Activated CD8-positive, alpha-beta memory T cell treated with anti-CD3 and anti-CD28 coated beads for 4 hours (primary cell): Measurements from ENCODE around the gene DPH7.
A peak's percentile ranks its signal among the peaks of the same experiment; 100 is the strongest.
"Not testable (repeated sequence)": the region's sequence is repeated elsewhere in the genome, so short reads cannot be mapped to it uniquely, and the experiment has no call there.

Experiments
- DNase-seq, 2 donors: peaks; one replicate each; pipeline ENCODE4 v3.0.0-alpha.2; 2020; ENCODE audit warnings: low read depth in 2 of 2

Gene DPH7

DNA sequence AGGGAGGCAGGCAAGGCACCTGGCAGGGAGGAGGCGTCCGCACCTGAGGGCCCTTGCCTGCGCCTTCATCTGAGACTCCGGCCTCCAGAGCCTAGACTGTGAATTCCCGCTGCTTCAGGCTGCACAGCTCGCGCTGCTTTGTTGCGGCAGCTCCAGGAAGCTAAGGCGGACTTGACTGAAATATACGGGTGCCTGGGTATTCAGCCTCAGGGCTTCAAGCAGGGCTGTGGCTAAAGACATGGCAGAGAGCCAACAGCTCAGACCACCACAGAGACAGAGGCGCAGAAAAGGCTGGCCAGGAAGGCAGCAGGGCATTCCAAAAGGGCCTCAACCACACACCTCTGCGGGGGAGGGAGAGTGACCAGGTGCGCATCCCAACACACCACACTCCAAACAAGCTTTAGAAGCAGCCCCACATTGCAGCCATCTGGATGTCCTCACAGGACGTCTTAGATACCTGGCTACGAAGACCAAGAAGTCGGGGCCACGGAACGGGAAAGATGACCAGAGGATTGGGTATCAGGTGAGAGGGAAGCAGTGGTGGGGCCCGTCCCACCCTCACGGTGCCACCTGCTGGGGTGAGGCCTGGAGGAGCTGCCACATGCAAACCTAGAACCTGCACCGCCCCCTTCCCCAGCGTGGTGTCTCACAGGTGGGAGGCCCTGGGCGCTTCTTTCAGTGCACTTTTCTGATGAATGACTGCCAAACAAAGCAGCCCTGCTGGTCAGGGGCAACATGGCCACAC is 1.7 kb upstream of the DPH7 start:
- DNase-seq = no peak

DNA sequence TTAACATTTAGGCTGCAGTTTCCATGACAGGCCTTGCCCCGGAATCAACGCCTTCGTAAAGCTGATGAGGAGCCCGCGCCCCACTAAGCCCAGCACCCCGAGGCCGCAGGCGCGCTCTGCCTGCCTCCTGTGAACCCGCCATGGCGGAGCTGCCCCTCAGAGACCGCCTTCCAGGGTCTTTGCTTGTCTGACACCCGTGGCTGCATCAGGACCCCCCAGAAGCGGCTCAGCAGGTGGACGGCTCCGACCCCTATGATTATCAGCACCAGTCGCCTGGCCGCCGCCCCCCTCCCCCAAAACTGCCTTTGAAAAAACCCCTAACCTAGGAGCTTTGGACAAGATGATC is 507 bp upstream of the DPH7 start:
- no peak for DNase-seq

DNA sequence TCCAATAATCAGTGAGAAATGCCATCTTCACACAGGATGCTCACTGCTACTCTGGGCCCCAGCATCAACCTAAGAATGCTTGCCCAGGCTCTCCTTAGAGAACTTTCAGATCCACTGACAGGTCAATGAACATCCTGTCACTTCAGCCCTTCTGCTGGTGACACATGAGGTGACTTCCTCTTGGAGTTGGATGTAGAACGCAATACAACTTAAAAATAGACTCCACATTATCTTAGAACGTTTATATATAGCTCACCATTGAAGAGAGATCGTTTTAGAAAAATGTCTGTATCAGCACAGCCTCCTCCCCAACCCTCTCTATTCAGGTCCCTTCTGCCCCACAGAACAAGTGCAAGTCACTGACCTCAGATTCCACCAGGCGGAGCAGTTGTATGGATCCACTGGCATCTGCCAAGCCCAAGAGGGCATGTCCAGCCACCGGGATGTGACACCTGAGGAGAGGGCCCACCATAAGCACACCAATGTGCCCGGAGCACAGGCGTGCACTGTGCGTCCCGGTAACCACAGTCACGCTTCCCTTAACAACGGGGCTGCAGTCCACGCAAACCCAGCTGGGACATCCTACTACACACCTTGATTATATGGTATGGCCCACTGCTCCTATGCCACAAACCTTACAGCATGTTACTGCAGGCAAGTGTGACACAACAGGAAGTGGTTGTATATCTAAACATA is 2.9 kb downstream of the DPH7 start:
- no peak for DNase-seq

DNA sequence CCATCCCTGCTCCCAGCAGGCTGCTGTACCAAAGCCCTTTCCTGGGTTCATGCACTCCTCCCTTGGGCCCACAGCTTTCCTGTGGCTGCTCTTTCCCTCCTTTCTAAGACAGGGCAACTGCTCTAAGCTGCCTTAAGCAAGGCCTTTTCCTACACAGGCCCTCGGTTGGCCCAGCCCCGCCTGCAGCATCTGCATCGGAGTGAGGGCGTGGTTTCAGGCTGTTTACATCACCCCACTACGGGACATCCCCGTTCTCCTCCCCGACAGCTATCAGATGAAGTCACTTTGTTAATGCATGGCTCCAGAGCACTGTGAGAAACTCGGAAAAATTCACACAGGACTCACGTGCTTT is 3.4 kb downstream of the DPH7 start:
- DNase-seq = no peak

DNA sequence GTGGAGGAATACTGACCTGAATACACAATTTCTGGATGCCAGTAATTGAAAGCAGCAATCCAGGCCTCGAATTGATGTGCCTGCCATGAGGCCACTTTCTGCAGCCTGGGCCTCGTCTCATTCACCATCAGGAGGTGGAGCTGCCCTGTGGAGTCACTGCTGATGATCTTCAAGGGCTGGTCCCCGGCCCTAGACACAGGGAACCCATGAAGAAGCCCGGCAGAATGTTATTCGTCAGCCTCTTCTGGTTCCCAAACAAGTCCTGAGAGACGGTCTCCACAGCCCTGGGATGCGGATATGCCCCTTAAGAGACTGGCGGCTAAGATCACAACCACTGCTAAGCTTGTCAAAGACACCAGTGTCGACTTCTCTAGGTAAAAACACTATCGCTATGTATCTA is 4.5 kb downstream of the DPH7 start:
- no peak for DNase-seq

DNA sequence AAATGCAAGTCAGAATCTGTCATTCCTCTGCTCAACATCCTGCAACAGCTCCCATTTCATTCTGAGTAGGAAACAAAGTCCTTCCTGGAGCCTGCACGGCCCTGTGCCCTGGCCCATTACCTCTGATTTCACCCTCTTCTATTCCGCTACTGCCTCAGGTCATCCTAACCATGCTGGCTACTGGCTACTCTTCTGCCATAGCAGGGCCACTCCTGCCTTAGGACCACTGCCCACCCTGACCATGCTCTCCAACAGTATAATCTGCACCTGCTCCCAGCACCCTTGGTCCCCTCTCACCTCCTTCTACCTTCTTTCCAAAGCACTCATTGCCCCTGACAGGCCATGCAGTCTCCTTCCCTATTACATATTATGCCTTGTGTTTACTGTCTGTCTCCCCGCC is 8.2 kb downstream of the DPH7 start:
- no peak for DNase-seq

DNA sequence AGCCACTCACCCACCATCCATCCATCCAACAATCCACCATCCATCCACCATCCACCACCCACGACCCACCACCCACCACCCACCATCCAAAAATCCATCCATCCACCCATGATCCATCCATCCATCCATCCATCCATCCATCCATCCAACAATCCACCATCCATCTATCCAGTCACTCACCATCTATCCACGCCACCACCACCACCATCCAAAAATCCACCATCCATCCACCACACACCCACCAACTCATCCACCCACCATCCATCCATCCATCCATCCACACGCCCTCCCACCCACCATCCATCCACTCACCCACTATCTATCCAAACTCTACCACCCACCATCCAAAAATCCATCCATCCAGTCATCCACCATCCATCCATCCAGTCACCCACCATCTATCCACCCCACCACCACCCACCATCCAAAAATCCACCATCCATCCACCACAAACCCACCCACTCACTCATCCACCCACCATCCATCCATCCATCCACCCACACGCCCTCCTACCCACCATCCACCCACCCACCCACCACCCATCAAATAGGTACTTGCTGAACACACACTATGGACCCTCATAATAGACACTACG is 9.0 kb downstream of the DPH7 start:
- DNase-seq = no peak

DNA sequence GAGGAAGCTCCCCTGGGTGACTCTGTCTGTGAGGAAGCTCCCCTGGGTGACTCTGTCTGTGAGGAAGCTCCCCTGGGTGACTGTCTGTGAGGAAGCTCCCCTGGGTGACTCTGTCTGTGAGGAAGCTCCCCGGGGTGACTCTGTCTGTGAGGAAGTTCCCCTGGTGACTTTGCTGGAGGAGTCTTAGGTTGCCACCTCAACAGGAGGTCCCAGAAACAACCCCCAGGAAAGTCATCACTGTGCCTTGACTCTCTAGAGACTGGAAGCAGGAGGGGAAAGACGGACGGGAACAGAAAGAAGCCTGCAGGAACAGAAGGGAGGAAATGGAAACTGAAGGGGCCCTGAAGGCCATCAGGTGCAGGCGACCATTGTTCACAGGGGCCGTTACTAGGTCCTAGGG is 10.3 kb downstream of the DPH7 start:
- not testable (repeated sequence) for DNase-seq

DNA sequence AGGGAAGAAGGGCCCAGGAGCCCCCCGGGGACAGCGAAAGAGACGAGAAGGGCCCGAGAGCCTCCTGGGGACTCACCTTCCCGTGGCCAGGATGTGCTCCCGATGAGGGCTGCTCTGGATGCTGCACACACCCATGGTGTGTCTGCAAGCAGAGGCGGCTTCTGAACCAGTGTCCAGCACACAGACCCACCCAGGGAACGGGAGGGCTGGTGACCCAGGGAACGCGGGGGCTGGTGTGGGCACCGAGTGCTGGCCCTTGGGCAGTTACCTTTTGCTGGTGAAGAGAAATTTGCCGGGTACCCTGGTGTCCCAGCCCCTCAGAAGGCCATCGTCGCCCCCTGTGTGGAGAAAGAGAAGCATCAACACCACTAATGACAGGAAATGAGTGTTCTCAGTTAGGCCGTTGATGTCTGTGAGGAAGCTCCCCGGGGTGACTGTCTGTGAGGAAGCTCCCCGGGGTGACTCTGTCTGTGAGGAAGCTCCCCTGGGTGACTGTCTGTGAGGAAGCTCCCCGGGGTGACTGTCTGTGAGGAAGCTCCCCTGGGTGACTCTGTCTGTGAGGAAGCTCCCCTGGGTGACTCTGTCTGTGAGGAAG is 13.8 kb downstream of the DPH7 start:
- DNase-seq = no peak

DNA sequence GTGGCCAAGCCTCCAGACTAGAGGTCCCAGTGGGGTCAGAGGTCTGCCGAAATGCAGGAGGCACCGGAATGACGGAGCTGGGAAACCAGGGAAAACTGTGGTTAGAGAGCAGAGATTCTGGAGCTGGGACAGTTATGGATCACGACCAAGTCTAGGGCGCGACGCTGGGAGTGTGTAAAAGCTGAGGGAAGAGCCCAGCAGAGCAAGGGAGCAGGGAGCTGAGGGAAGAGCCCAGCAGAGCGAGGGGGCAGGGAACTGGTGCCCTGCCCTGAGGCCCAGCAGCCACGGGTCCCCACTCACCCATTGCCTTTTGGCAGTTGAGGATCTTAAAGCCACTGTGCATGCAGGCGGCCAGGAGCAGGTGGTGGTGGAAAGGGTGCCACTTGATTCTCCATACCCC is 14.6 kb downstream of the DPH7 start:
- DNase-seq = no peak

DNA sequence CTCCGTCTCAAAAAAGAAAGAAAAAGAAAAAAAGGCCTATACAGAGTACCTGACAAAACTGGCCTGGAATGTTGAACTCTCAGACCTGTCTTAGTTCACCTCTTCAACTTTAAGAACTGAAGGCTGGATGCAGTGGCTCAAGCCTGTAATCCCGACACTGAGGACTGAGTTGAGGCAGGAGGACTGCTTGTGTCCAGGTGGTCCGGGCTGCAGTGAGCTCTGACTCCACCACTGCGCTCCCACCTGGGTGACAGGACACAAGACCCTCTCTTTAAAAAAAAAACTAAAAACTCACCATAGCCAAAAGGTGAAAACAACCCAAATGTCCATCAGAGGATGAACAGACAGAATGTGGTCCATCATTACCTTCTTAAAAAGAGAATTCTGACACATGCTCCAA is 20.6 kb downstream of the DPH7 start:
- DNase-seq = no peak

DNA sequence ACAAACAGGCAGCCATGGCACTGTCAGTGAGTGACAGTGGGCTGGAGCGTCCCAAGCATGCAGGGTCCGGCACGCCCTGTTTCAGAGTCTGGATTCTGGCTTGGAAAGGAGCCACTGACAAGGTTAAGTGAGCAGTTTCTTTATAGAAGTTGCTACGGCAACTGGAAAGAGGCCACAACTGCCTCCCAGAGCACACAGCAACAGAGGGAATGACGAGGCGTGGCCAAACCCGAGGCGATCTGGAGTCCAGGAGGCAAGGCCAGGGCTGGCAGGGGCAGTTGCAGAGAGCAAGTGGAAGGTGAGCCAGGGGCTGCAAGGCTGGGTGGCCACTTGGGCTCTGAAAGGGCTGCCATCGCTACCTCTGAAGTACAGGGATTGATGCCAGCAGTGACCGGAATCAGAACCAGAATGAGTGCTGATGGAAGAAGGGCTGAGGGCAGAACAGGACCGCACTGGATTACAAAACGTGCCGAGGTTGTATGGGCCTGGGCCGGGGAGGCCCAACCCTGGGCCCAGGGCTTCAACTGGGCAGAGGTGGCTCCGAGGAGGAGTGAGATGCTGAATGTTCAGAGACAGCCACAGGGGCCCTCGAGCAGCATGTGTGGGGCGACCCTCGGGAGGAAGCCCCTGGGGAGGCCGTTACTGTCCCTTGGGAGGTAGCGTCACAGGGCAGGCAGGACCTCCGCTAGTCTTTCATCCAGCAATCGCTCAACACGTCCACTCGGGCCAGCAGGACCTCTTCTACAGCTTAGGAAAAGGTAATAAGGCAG is 22.5 kb downstream of the DPH7 start:
- no peak for DNase-seq

DNA sequence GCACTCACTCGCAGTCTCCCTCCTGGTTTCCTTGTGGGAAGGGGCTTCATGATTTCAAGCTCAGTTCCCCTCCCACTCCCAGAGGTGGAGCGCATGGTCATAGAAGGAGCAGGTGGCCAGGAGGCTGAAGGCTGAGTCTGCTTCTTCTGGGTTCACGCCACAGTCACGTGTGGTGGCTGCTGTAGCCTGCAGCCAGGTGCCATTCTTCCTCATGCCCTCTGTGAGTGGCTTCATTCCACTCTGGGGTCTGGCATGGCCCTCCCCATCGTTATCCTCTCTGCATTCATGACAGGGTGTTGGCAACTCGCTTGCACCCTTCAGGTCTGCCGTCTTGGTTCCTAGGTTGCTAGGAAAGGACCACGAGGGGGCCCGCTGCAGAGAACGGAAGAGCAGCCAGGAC is 23.5 kb downstream of the DPH7 start:
- DNase-seq = no peak

DNA sequence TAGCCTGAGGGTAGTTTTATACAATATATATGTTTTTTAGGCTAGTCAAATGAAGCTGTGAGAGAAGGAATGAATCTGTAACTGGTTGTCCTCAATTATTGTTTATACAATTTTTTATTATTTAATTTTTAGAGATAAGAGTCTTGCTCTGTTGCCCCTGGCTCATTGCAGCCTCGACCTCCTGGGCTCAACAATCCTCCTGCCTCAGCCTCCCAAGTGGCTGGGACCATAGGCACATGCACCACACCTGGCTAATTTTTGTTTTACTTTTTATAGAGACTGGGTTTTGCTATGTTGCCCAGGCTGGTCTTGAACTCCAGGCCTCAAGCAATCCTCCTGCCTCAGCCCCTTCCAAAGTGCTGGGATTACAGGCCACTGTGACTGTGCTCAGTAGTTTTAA is 24.4 kb downstream of the DPH7 start:
- no peak for DNase-seq

DNA sequence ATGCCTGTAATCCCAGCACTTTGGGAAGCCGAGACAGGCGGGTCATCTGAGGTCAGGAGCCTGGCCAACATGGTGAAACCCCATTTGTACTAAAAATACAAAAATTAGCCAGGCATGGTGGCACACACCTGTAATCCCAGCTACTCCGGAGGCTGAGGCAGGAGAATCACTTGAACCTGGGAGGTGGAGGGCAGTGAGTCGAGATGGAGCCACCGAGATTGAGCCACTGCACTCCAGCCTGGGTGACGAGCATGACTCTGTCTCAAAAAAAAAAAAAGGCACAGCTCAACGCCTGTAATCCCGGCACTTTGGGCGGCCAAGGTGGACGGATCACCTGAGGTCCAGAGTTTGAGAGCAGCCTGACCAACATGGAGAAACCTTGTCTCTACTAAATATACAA is 25.1 kb downstream of the DPH7 start:
- DNase-seq = not testable (repeated sequence)

DNA sequence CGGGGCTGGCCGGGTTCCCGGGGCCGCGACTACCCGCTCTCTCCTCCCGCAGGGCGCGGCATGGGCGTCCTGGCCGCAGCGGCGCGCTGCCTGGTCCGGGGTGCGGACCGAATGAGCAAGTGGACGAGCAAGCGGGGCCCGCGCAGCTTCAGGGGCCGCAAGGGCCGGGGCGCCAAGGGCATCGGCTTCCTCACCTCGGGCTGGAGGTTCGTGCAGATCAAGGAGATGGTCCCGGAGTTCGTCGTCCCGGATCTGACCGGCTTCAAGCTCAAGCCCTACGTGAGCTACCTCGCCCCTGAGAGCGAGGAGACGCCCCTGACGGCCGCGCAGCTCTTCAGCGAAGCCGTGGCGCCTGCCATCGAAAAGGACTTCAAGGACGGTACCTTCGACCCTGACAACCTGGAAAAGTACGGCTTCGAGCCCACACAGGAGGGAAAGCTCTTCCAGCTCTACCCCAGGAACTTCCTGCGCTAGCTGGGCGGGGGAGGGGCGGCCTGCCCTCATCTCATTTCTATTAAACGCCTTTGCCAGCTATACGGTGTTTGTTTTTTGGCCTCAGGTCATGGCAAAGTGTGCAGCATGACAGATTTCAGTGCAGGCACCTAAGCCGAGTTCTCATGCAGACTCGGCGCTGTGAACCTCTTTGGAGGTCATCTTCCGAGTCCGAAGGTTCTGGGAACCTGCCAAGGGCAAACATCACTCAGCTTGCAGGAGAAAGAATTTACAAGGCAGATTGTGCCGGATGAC is 26.5 kb downstream of the DPH7 start:
- DNase-seq = no peak

DNA sequence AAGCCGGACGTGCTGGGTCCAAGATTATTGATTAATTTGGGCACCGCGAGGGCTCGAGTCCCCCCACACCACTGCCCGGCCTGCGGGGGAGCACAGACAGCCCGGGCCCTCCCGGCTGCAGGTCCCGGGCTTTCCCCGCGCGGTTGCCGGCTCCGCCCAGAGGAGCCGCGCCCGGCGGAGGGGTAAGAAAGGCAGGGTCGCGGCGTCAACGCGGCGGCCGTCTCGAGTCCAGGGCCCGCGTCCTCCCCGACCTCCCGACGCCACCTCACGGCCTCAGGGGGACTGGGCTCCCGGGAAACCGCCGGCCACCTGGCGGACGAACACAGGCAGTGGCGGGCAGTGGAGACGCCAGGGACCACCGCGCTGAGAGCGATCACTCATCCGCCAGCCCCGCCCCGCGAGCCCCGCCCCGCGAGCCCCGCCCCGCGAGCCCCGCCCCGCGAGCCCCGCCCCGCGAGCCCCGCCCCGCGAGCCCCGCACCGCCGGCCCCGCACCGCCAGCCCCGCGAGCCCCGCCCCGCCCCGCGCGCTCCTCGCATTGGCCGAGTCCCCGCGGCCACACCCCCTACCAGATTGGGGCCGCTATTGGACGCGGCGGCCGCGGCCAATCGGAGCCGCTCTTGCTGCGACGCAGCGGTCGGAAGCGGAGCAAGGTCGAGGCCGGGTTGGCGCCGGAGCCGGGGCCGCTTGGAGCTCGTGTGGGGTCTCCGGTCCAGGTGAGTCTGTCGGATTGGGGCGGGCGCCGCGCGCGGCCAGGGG is 27.3 kb downstream of the DPH7 start, which contains the start of gene MRPL41:
MRPL41 (plus strand) TSS at position 616 of the 758 bp plus-strand sequence. CDS start 203 bp downstream, outside the sequence.
- peak; percentile 71 to 76 for DNase-seq

DNA sequence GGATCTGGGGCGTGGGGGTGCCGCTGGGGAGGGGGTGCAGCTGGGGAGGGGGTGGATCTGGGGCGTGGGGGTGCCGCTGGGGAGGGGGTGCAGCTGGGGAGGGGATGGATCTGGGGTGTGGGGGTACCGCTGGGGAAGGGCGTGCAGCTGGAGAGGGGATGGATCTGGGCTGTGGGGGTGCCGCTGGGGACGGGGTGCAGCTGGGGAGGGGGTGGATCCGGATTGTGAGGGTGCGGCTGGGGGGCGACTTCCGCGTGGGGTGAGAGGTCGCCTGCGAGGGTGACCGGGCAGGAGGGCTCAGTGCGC is 27.8 kb downstream of the DPH7 start:
- not testable (repeated sequence) for DNase-seq

DNA sequence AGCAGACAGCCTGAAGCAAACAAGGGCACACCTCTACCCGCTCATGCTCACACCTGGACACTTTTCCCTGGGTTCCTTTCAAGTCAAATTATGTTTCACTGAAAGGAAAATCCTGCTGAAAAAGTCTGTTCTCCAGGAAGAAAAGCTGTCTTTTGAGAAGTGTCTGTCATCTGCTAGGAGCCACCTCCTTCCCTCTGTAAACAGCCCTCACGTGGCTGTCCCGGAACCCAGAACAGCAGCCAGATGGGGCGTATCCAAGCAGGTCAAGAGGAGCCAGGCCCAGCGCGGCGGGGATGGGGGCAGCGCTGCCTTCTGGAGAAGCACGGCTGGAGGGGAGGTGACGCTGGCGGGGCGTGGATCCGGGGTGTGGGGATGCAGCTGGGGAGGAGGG is 28.5 kb downstream of the DPH7 start, which contains the start of gene PNPLA7:
PNPLA7 (minus strand) TSS at position 172 of the 391 bp plus-strand sequence. CDS start 205 bp downstream, outside the sequence.
- no peak for DNase-seq

DNA sequence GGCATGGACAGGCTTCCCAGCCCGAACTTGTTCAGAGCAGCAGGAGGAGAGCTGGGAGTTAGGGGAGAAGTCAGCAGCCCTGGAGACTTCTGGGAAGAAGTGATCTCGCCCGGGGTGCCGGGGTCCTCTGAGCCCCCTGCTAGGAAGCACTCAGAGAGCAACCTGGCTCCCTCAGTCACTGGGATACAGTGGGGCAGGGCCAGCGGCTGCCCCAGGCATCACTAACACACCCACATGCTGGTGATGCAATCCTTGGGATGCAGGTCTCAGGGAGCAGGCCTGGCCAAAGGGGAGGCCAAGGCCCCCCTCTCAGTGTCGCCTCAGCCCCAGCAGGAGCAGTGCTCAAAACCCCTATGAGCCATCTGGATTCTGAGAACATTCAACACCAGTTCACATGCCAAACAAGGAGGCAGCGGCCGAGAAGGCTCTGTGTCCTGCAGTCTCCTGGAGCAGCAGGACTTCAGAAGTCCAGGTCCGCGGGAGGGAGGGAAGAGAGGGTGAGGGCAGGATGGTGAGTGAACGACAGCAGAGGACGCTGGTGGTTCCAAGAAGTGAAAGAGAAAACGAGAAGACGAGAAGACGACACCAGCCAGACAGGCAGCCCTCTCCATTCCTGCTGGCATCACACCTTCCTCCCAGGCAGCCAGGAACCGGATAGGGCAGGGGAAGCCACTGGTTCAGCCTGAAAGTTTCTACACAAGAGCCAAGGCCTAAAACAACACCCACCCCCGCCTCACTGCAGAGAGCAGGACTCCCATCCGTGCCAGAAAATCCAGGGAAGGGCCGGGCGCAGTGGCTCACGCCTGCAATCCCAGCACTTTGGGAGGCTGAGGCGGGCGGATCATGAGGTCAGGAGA is 30.8 kb downstream of the DPH7 start:
- DNase-seq = no peak
